Lung (tissue), 12 donors: ENCODE data around the gene MAPK8IP2. TPM values are rescaled to one million over a fixed set of nuclear protein-coding genes. Genes with fewer than 3 reads are reported as not detected.

Source experiments
- ATAC-seq: fragments of 200-7000 bp; cut with Tn5 transposase; one replicate; pipeline ENCODE4 v1.9.1; 2020; ENCODE audit warnings: moderate number of reproducible peaks; ENCODE audit not compliant: insufficient read depth, low FRiP score
- DNase-seq, 3 donors: peaks; one replicate each; pipeline ENCODE4 v3.0.0-alpha.2; 2013 to 2017
- H3K27ac ChIP-seq, 2 donors: one replicate each; pipeline ENCODE4 v1.5.1; 2013; ENCODE audit warnings: mild to moderate bottlenecking in 2 of 2, moderate library complexity in 2 of 2, control low read depth in 1 of 2, inconsistent platforms in 1 of 2, low read depth in 1 of 2, low read length in 1 of 2
- H3K27me3 ChIP-seq, 3 donors: one replicate each; pipeline ENCODE4 v1.5.1; 2013; ENCODE audit warnings: low read length in 2 of 3; ENCODE audit not compliant: control insufficient read depth in 3 of 3, insufficient read depth in 3 of 3
- H3K36me3 ChIP-seq, 4 donors: one replicate each; pipeline ENCODE4 v1.5.1; 2013; ENCODE audit warnings: low read length in 4 of 4, mild to moderate bottlenecking in 1 of 4, moderate library complexity in 1 of 4; ENCODE audit not compliant: control insufficient read depth in 4 of 4, insufficient read depth in 4 of 4
- H3K4me1 ChIP-seq, 5 donors: one replicate each; pipeline ENCODE4 v1.5.1; 2013; ENCODE audit warnings: low read length in 5 of 5, mild to moderate bottlenecking in 2 of 5, moderate library complexity in 1 of 5; ENCODE audit not compliant: control insufficient read depth in 5 of 5, insufficient read depth in 5 of 5
- H3K4me3 ChIP-seq: one replicate; pipeline ENCODE4 v1.5.1; 2013; ENCODE audit warnings: mild to moderate bottlenecking, control low read depth, moderate library complexity
- H3K9ac ChIP-seq, 2 donors: one replicate each; pipeline ENCODE4 v1.5.1; 2013; ENCODE audit warnings: low read length in 2 of 2, control low read depth in 1 of 2; ENCODE audit not compliant: insufficient read depth in 1 of 2
- H3K9me3 ChIP-seq, 4 donors: one replicate each; pipeline ENCODE4 v1.5.1; 2013; ENCODE audit warnings: low read length in 3 of 4, mild to moderate bottlenecking in 1 of 4, moderate library complexity in 1 of 4; ENCODE audit not compliant: control insufficient read depth in 4 of 4, insufficient read depth in 3 of 4
- WGBS, 2 donors: extraction: QIAGEN DNeasy Blood & Tissue Kit; methylation state at CpG; one replicate each; pipeline ENCODE4 v1.1.7; 2013; 5-methylcytosine and 5-hydroxymethylcytosine counted together
- polyA plus RNA-seq, 2 donors: library from polyadenylated mRNA; stranded (reverse); fragments of 200-250 nt; gene quantifications; one replicate each; pipeline ENCODE4 v1.2.1, GENCODE V29; 2013
- total RNA-seq, 2 donors: library from RNA; depleted of rRNA in 1 of 2; stranded (reverse); fragments of >200 nt in 1 of 2; gene quantifications; one replicate each; pipeline ENCODE4 v1.2.1, GENCODE V29; 2014 to 2021
- TF ChIP-seq, protein P1 (sequence below): IDR thresholded peaks from 2 replicates; pipeline ENCODE4 v1.5.1; 2012; ENCODE audit warnings: mild to moderate bottlenecking; ENCODE audit errors: control extremely low read depth, extremely low read depth
- donor health status: control.
- donor health status: control.
- donor health status: Bipolar disorder and iron deficiency.
- donor health status: healthy.
- donor health status: DM: yes; HTN: yes; CAD: no.

Gene MAPK8IP2
- total and polyA plus RNA-seq, 4 donors, result 0.91 to 2.7 (median 1.1) TPM

DNA sequence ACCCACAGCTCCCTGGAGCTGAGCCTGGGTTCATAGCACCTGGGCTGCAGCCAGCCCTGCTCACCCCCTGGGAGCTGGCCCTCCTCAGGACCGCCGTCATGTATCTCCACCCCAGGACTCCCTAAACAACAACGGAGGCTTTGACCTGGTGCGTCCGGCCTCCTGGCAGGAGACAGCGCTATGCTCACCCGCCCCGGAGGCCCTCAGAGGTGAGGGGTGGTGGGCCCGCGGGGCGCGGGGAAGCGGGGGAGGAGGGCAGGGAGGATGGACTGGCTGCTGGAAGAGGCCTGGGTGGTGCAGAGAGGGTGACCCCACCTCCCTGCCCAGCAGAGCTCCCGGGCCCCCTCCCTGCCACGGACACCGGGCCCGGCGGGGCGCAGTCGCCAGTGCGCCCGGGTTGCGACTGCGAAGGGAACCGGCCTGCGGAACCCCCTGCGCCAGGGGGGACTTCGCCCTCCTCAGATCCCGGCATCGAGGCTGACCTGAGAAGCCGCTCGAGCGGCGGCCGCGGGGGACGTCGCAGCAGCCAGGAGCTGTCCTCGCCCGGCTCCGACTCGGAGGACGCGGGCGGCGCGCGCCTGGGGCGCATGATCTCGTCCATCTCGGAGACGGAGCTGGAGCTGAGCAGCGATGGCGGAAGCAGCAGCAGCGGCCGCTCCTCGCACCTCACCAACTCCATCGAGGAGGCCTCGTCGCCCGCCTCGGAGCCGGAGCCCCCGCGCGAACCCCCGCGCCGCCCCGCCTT lies 3.1 kb downstream of the MAPK8IP2 start:
- WGBS, 2 donors, result 7 to 13% methylated on average over 42 to 70 of the region's 70 CpGs
- TF ChIP-seq, protein P1, sequence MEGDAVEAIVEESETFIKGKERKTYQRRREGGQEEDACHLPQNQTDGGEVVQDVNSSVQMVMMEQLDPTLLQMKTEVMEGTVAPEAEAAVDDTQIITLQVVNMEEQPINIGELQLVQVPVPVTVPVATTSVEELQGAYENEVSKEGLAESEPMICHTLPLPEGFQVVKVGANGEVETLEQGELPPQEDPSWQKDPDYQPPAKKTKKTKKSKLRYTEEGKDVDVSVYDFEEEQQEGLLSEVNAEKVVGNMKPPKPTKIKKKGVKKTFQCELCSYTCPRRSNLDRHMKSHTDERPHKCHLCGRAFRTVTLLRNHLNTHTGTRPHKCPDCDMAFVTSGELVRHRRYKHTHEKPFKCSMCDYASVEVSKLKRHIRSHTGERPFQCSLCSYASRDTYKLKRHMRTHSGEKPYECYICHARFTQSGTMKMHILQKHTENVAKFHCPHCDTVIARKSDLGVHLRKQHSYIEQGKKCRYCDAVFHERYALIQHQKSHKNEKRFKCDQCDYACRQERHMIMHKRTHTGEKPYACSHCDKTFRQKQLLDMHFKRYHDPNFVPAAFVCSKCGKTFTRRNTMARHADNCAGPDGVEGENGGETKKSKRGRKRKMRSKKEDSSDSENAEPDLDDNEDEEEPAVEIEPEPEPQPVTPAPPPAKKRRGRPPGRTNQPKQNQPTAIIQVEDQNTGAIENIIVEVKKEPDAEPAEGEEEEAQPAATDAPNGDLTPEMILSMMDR, result no peak
- no peak for ATAC-seq
- DNase-seq, result no peak
- Histone ChIP-seq H3K27me3 (peaks cover 22 to 54% (median 22%) of the 10 kb centered on the region in 3 donors), H3K9ac (no peak overlapping the region), H3K36me3 (no peaks in the 10 kb centered on the region), H3K27ac (no peak overlapping the region), H3K4me3 (no peak overlapping the region), H3K9me3 (peaks cover 0 to 6% (median 0%) of the 10 kb centered on the region in 4 donors), H3K4me1 (peaks cover 0 to 5% (median 0%) of the 10 kb centered on the region in 5 donors)

DNA sequence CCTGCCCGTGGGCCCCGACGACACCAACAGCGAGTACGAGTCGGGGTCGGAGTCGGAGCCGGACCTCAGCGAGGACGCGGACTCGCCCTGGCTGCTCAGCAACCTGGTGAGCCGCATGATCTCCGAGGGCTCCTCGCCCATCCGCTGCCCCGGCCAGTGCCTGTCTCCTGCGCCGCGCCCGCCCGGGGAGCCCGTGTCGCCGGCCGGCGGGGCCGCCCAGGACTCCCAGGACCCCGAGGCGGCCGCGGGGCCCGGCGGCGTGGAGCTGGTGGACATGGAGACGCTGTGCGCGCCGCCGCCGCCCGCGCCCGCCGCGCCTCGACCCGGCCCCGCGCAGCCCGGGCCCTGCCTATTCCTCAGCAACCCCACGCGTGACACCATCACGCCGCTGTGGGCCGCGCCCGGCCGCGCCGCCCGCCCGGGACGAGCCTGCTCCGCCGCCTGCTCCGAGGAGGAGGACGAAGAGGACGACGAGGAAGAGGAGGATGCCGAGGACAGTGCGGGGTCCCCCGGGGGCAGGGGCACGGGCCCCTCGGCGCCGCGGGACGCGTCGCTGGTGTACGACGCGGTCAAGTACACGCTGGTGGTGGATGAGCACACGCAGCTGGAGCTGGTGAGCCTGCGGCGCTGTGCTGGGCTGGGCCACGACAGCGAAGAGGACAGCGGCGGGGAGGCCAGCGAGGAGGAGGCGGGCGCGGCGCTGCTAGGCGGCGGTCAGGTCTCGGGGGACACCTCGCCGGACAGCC lies 3.8 kb downstream of the MAPK8IP2 start:
- peaks cover 0 to 6% (median 0%) of the 10 kb centered on the region in 4 donors for H3K9me3 ChIP-seq
- TF ChIP-seq, protein P1, result no peak
- H3K4me3 ChIP-seq, result no peak overlapping the region
- peaks cover 0 to 5% (median 0%) of the 10 kb centered on the region in 5 donors for H3K4me1 ChIP-seq
- H3K27ac ChIP-seq, result no peak overlapping the region
- DNase-seq (no peak), ATAC-seq (no peak)
- no peaks in the 10 kb centered on the region for H3K36me3 ChIP-seq
- H3K27me3 ChIP-seq, result peaks cover 22 to 54% (median 22%) of the 10 kb centered on the region in 3 donors
- H3K9ac ChIP-seq, result no peak overlapping the region
- WGBS, 2 donors, result 48 to 50% methylated on average over 76 to 103 of the region's 103 CpGs

DNA sequence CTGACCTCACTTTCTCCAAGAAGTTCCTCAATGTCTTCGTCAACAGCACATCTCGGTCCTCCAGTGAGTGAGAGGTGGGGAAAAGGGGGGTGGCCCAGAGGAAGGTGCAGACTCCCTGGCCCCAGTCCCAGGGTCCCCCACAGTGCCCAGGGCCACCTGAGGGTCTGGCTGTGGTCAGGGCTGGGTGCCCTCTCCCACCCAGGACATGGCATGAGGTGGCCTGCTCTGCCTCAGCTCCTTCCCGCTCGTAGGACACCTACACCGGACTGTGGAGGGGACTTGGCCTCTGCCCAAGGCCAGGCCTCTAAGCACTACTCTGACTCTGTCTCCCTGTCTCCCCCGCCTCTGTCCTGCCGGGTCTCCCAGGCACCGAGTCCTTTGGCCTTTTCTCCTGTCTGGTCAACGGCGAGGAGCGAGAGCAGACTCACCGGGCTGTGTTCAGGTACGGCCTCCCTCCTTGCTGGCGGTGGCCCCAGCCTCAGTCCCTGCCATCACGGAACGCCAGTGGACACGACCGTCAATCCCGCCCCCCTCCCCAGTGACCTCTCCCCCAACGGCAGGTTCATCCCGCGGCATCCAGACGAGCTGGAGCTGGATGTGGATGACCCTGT lies 4.5 kb downstream of the MAPK8IP2 start:
- DNase-seq (no peak), ATAC-seq (no peak)
- Histone ChIP-seq H3K9ac (no peak overlapping the region), H3K36me3 (no peaks in the 10 kb centered on the region), H3K4me1 (peaks cover 0 to 3% (median 0%) of the 10 kb centered on the region in 5 donors), H3K9me3 (peaks cover 0 to 6% (median 0%) of the 10 kb centered on the region in 4 donors), H3K4me3 (no peak overlapping the region), H3K27ac (no peak overlapping the region), H3K27me3 (peaks cover 17 to 48% (median 22%) of the 10 kb centered on the region in 3 donors)
- 83 to 89% methylated on average over 23 of the region's 23 CpGs for WGBS, 2 donors
- TF ChIP-seq, protein P1, result no peak
